ENCODE results near the gene SLC46A3.

The SLC46A3 gene

DNA sequence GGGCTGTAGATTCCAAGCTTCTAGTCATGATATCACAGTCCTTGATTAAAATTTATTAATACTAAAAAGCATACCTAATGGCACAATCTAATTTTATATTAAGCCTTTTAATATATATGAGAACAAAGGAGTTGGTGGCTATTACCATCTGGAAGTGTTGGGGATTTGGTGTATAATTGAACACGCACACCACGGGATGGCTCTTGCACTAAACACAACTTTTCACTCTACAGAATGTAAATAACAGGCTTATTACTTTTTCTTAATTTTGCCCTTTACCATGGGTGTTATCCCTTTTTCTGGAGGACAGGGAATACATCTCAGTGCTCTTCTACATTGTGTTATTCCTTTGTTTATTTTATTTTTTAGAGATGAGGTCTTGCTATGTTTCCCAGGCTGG is 38.2 kb downstream of the SLC46A3 start:
- DNase-seq (ENCODE audit: low read depth), result no peak

DNA sequence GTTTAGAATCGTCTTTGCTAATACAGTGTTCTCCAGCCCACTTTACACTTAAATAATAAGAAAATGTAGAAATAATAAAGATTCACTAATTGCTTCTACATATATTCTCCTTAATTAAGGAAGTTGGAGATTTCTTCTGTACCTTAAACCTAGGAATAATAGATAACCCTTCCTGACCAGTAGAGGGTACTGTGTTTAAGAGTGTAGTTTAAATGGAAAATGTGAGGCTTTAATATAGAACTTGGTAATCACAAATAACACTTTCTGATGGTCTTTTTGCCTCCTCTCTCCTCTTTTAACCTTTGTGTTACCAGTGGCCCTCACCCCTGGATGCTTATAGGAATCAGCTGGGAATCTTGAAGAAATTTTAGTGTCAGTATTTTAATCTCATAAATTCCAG is 39.1 kb downstream of the SLC46A3 start:
- DNase-seq (ENCODE audit: low read depth), result no peak

DNA sequence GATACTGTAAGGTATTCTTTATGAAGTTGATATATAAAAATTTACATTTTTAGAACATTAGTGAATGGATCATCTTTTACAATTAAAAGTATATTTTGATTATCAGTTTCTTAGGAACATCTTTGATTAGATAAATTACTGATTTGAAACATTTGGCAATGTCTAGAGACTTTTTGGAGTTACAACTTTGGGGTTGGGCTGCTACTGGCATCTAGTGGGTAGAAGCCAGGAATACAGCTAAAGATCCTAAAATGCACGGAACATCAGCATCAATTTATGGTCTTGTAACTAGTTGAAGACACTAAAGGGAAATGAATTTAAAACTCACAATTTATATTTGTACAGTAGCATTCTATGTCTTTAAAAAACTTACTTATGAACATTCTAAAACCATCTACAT is 40.0 kb downstream of the SLC46A3 start:
- DNase-seq (ENCODE audit: low read depth), result no peak

DNA sequence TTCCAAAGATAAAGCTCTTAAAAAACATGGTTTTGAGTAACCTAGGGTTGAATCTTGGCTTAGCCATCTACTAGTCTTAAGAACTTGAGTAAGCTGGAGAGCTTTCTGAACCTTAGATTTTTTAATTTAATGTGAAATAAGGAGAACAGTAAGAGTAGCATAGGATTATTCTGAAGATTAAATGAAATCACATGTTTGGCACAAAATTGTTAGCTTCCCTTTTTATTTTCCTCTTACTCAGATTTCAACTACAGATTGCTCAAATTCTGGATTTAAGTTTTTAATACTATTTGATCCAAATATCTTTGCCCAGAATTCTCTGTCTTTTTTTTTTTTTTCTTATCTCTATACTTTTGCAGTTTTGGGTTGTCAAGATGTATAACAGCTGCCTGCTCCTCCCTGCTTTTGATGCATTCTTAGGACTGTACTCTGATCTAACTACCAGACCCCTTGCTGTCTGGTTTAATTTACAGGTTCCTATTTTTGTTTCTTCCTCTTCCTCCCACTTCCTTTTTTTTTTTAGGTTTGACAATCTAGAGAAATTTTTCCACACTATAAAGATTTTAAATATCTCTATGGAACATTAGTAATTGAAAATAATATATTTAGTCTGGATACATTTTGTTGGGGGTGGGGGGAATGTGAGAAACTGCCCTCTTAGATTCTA is 47.5 kb downstream of the SLC46A3 start:
- no peak for DNase-seq (ENCODE audit: low read depth)

DNA sequence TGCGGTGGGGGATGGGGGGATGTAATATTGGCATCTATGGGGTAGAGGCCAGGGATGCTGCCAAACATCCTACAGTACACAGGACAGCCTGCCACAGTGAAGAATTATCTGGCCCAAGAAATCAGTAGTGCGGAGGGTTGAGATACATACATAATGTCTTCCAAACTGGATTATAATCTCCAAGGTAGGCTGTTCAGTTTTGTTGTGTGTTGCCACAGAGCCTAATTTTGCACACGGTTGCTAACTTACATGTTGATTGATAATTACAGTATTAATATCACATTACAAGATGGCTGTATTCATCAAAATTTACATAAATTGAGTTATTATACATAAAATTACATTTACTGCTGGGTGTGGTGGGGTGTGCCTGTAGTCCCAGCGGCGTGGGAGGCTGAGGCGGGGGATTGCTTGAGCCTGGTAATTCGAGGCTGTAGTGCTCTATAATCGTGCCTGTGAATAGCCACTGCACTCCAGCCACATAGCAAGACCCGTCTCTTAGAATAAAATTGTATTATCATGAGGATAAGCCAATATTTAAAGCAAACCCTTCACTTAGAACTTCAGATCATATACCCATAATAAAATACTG is 51.8 kb downstream of the SLC46A3 start:
- DNase-seq (ENCODE audit: low read depth), result no peak

DNA sequence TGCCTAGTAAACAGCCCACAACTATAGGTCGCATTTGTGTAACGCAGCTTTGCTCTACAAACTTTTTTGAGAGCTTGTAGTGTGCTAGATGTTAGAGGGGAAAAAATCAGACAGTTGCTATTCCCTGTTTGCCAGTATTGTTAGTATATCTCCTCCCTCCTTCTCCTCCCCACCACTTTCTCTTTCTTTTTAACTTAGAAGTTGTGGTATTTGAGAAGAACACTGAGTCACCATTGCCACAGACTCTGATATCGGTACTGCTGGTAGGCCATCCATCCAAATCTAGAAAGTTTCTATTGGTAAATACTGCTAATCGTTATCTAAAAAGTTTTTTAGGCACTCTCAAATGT is 59.2 kb downstream of the SLC46A3 start:
- DNase-seq (ENCODE audit: low read depth), result no peak

DNA sequence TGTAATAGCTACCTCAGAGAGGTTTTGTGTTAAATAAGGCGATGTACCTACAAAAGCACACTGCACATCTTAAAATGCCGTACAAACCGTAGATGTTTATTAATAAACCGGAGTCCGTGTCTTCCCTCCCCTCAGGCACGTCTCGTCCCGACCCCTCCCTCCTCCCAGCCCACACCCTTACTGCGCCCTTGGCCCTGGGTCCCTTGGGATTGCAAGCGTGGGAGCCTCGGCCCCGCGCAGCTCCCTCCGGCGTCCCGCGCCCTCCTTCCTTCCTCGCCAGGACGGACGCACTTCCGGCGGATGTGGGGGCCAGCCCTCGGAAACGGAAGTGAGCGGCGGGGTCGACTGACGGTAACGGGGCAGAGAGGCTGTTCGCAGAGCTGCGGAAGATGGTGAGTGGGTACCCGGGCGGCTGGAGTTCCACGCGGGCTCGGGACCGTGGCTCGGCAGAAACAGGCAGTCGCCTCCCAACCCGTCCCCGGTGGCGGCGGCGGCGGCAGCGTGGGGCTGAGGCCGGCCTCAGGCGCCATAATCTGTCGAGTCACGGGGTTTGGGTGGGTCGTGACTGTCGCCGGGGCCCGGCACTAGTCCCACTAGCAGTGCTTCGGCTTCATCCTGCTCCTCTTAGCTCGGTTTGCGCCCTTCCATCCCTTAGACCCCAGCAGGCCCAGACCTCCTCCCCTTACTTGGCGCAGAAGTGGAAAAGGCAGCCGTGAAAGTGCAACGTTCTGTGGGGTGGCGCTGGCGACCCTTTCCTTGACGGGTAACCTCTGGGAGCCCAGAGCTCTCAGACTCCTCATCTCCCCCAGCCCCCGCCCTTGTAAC is 59.8 kb downstream of the SLC46A3 start, which contains the start of gene POMP:
Gene POMP, plus strand, starts transcription at position 335 of the 825 bp plus-strand sequence. Its CDS starts 55 bp downstream, at position 390.
- DNase-seq (ENCODE audit: low read depth), result peak; percentile 77

DNA sequence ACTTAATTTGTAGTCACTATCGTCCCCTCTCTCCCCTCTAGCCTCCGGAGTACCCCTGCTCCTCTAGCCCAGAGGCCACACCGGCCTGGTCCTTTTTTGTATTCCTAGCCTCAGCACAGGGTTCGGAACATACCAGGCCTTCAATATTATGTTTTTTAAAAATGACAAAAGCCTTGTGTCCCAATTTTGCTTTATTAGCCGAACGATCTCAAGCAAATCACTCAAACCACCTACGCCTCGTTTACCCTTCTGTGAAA is 60.3 kb downstream of the SLC46A3 start:
- DNase-seq (ENCODE audit: low read depth), result no peak

DNA sequence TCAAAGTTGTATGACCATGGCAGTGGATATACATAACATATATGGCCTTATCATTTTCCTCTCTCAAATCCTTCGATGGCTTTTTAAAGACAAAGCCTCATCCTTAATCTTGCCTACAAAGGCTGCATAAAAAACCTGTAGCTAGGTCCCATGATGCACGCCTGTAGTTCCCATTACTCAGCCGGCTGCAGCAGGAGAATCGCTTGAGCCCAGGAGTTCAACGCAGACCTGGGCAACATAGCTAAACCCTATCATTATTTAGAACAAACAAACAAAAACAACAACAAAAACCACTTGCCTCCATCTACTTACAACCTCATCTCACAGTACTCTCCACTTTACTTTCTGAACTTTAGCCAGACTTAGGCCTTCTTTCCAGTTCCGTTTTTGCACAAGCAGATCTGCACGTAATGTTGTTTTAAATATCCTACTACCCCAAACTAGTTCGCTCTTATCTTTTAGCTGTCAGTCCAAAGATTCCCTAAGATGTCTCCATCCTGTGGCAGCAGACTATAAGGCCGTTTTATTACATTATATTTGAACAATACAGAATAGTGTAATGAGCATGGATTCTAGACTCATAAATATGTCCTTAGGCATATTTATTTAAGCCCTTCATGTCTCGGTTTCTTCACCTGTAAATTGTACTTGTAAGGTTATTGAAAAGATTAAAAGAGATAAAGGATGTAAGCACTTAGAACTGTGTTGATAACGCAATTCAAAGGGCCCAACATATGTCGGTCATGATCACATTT is 60.8 kb downstream of the SLC46A3 start:
- no peak for DNase-seq (ENCODE audit: low read depth)

DNA sequence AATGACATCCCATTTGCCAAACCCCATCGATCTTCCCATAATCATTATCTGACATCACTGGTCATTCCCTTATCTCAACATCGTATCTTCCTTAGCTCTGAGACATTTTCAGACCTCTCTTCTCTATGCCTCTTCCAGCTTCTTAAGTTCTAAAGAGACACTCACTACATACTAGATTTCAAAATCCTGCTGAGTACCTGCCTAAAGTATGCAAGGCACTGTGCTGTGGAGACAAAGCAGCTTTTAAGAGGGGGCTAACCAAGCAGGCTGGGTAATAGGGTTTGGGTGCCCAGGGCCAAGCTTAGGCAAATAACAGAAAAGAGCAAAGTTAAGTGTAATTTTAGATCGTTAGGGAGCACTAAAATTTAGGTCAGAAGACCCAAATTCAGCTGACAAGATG is 63.2 kb downstream of the SLC46A3 start:
- DNase-seq (ENCODE audit: low read depth), result no peak

DNA sequence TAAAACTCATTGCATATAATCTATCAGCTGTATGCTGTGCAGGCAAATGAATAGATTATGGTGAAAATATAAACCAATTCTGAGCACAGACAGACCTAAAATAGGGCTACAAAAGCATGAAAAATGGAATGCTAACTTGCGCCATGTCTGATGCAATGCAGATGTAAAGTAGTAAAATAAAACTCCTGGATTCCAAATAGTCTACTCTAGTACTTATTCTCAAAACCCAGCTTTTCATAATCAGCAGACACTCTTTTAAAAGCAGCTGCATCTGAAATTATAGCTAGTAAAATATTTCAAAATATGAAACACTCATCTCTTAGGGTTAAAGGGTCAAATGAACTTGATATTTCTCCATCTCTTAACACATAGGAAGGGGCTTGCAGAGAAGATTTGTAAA is 64.5 kb downstream of the SLC46A3 start:
- DNase-seq (ENCODE audit: low read depth), result no peak

DNA sequence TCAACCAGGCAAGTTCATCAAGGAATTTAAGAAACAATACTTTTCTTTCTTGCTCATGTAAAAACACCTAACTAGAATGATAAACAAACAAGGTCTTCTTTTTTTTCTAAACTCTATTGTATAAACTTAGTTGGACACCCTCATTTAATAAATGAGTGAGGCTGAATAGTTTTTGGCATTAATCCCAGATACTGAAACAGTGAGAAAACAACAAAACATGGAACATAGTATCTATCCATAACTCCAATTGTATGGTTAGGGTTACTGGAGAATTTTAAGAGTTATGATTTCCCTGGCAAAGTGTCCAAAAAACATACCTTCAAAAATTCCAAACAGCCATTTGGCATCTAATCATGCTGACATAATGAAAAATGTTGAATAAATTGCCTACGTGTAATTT is 65.7 kb downstream of the SLC46A3 start:
- DNase-seq (ENCODE audit: low read depth), result no peak

DNA sequence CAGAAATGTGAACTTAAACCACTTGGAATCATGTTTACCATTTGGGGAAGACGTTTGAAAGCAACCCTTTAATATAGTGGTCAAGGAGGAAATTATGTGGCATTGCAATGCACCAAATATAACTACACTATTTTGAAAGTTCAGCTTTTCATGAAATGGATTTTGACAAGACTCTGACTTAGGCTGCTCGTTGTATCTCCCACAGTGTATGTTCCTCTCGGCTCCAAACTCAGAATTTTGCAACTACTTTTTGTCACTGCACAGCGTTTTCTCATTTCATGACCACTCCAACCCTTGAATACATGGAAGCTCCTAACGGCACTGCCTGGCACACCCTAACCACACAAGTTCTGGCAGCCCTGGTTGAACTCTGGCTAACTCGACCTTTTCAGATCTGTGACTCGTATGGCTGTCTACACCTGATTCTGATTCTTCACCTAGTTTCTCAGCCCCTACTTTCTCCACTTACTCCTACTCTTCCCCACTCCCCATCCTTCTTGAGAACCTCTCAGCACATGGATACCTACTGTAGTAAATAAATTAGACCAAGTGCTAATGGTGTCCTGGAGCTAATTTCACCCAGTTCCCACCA is 66.9 kb downstream of the SLC46A3 start:
- DNase-seq (ENCODE audit: low read depth), result no peak

DNA sequence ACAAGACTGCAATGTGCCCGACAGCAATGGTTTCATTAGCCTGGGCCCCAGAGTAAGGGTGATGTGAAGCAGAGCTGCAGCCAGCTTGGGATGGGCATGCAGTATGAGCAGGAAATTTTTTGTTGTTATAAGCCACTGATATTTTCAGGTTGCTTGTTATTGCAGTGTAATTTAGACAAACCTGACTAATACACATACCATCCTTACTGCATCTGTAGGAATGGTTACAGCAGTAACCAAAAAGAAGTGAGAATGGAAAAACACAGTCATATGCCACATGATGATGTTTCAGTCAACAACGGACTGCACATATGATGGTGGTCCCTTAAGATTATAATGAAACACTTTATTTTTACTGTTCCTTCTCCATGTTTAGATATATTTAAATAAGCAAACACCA is 68.5 kb downstream of the SLC46A3 start:
- no peak for DNase-seq (ENCODE audit: low read depth)
